Right lobe of liver (tissue), 4 donors: ENCODE measurements around the gene KRTAP4-2.

Experiments
- CTCF ChIP-seq, 4 donors: fragments of 200-600 bp in 3 of 4; fragments of 450-650 bp in 1 of 4; IDR thresholded peaks; one replicate each; pipeline versions ENCODE4 v1.5.1 to v1.8.0; 2016 to 2022; ENCODE audit warnings: antibody characterized with exemption in 4 of 4, mild to moderate bottlenecking in 2 of 4
- POLR2A ChIP-seq: fragments of 450-650 bp; IDR thresholded peaks from one replicate; pipeline ENCODE4 v1.6.1; 2017; ENCODE audit warnings: antibody characterized with exemption, mild to moderate bottlenecking
- donor health status: DM: no; HTN: no; CAD: no.
- donor health status: DM: no; HTN: no; CAD: no.
- donor health status: DM: no; HTN: yes; CAD: no.

- TF ChIP-seq POLR2A (no peak), CTCF (IDR thresholded peaks at IDR 0.05) (no peak)
Measured at GRCh38 chr17:41140360-41141131, 37.5 kb downstream of the KRTAP4-2 start, which contains the start of gene KRTAP4-6.
